SK-N-SH (cell line): ENCODE data around the gene MNT. TPM values are rescaled to one million over a fixed set of nuclear protein-coding genes. Genes with fewer than 3 reads are reported as not detected.

Source experiments
- CTCF ChIA-PET: fragments of 300-600, 350-600 bp; formaldehyde crosslinking; extraction: SDS; loops from one replicate; lab custom pipeline; 2021; lab: Yijun Ruan, JAX
- POLR2A ChIA-PET: fragments of 350-600 bp; sonication (Branson Sonifier 250); formaldehyde crosslinking; extraction: SDS; loops from one replicate; lab custom pipeline; 2020; ENCODE audit warnings: antibody characterized with exemption, inconsistent platforms; lab: Yijun Ruan, JAX
- DNase-seq: peaks from one replicate; pipeline ENCODE4 v3.0.0; 2012
- H2AFZ ChIP-seq: fragments of 200-600 bp; sonication (generic); 2 replicates; pipeline ENCODE4 v1.8.1; 2016; ENCODE audit warnings: antibody characterized with exemption, mild to moderate bottlenecking, low read depth
- H3F3A ChIP-seq: fragments of 200-600 bp; sonication (generic); replicated peaks from 2 replicates; pipeline ENCODE3; 2016; ENCODE audit warnings: antibody characterized with exemption, mild to moderate bottlenecking; ENCODE audit not compliant: insufficient read depth
- H3K27ac ChIP-seq, 2 experiments: fragments of 200-500 bp in 1 of 2; fragments of 200-600 bp in 1 of 2; sonication (Bioruptor generic) in 1 of 2; sonication (generic), shearing (Covaris generic) in 1 of 2; 2 replicates each; pipeline versions ENCODE4 v1.5.1 to v1.6.1; 2014 to 2016; ENCODE audit warnings: low read depth in 2 of 2, inconsistent platforms in 1 of 2, low read length in 1 of 2, mild to moderate bottlenecking in 1 of 2, mixed read lengths in 1 of 2
- H3K27me3 ChIP-seq: fragments of 200-600 bp; sonication (generic), shearing (Covaris generic); 2 replicates; pipeline ENCODE4 v1.6.1; 2016; ENCODE audit warnings: mixed run types; ENCODE audit not compliant: insufficient read depth
- H3K36me3 ChIP-seq, 2 experiments: fragments of 200-500 bp in 1 of 2; fragments of 200-600 bp in 1 of 2; sonication (Bioruptor generic) in 1 of 2; sonication (generic) in 1 of 2; replicated peaks in 1 of 2; 2 replicates each; pipeline versions ENCODE3 to v1.5.1; 2014 to 2016; ENCODE audit warnings: low read length in 1 of 2, mild to moderate bottlenecking in 1 of 2; ENCODE audit not compliant: insufficient read depth in 2 of 2, control insufficient read depth in 1 of 2
- H3K4me1 ChIP-seq, 2 experiments: fragments of 200-500 bp in 1 of 2; fragments of 200-600 bp in 1 of 2; sonication (Bioruptor generic) in 1 of 2; sonication (generic), shearing (Covaris generic) in 1 of 2; 2 replicates each; pipeline versions ENCODE4 v1.5.1 to v1.6.1; 2014 to 2016; ENCODE audit warnings: low read depth in 1 of 2, low read length in 1 of 2, mixed run types in 1 of 2; ENCODE audit not compliant: insufficient read depth in 2 of 2, control insufficient read depth in 1 of 2
- H3K4me2 ChIP-seq: fragments of 200-600 bp; sonication (generic), shearing (Covaris generic); 2 replicates; pipeline ENCODE4 v1.6.1; 2017; ENCODE audit warnings: mixed run types
- H3K4me3 ChIP-seq, 2 experiments: fragments of 200-500 bp in 1 of 2; fragments of 200-600 bp in 1 of 2; sonication (Bioruptor generic) in 1 of 2; sonication (generic), shearing (Covaris generic) in 1 of 2; 2 replicates each; pipeline versions ENCODE4 v1.5.1 to v1.8.1; 2014 to 2016; ENCODE audit warnings: low read depth in 2 of 2, inconsistent platforms in 1 of 2, low read length in 1 of 2, mild to moderate bottlenecking in 1 of 2, mixed read lengths in 1 of 2, moderate library complexity in 1 of 2
- H3K79me2 ChIP-seq: fragments of 200-600 bp; sonication (generic); 2 replicates; pipeline ENCODE4 v1.8.1; 2017; ENCODE audit warnings: mild to moderate bottlenecking; ENCODE audit not compliant: insufficient read depth
- H3K9ac ChIP-seq: fragments of 200-600 bp; sonication (generic); 2 replicates; pipeline ENCODE4 v1.6.1; 2017; ENCODE audit warnings: mixed run types
- H3K9me2 ChIP-seq: fragments of 200-600 bp; sonication (generic); 2 replicates; pipeline ENCODE4 v1.6.1; 2017; ENCODE audit warnings: mixed run types
- H3K9me3 ChIP-seq: fragments of 200-600 bp; sonication (generic); 2 replicates; pipeline ENCODE4 v1.6.1; 2017; ENCODE audit warnings: mixed run types, mild to moderate bottlenecking, moderate library complexity
- H4K20me1 ChIP-seq: fragments of 200-600 bp; sonication (generic); 2 replicates; pipeline ENCODE4 v1.6.1; 2017; ENCODE audit warnings: mild to moderate bottlenecking, mixed run types; ENCODE audit not compliant: insufficient read depth
- CHD2 ChIP-seq: fragments of 150-350 bp; IDR thresholded peaks from 2 replicates; pipeline ENCODE4 v1.6.1; 2018; ENCODE audit warnings: low read length; ENCODE audit not compliant: partially characterized antibody
- ELF1 ChIP-seq: IDR thresholded peaks from 2 replicates; pipeline ENCODE4 v1.4.0; 2012
- EP300 ChIP-seq, 2 experiments: IDR thresholded peaks; 2 replicates each; pipeline versions ENCODE4 v1.4.0 to v1.6.1; 2012; ENCODE audit warnings: borderline replicate concordance in 1 of 2, low read depth in 1 of 2, low read length in 1 of 2
- EZH2phosphoT487 ChIP-seq: fragments of 200-600 bp; sonication (generic); IDR thresholded peaks from 2 replicates; pipeline ENCODE4 v1.6.1; 2017; ENCODE audit warnings: low read depth, mixed run types, mild to moderate bottlenecking, antibody characterized with exemption, moderate library complexity, borderline replicate concordance
- FOXM1 ChIP-seq: IDR thresholded peaks from 2 replicates; pipeline ENCODE4 v1.4.0; 2012; ENCODE audit warnings: low read depth, mild to moderate bottlenecking
- GABPA ChIP-seq: IDR thresholded peaks from 2 replicates; pipeline ENCODE4 v1.4.0; 2012; ENCODE audit warnings: low read depth, mild to moderate bottlenecking
- GATA2 ChIP-seq: sonication (generic); formaldehyde crosslinking; IDR thresholded peaks from 2 replicates; pipeline ENCODE4 v1.5.0; 2020; ENCODE audit warnings: mild to moderate bottlenecking, missing genetic modification reagents
- IRF3 ChIP-seq: fragments of 150-350 bp; IDR thresholded peaks from 2 replicates; pipeline ENCODE4 v1.6.1; 2016; ENCODE audit warnings: mild to moderate bottlenecking, low read depth, low read length
- JUND ChIP-seq: IDR thresholded peaks from 2 replicates; pipeline ENCODE4 v1.4.0; 2012
- MXI1 ChIP-seq: IDR thresholded peaks from 2 replicates; pipeline ENCODE4 v1.6.1; 2012; ENCODE audit warnings: mild to moderate bottlenecking, low read depth, low read length, improper control_type of control experiment
- POLR2AphosphoS5 ChIP-seq: IDR thresholded peaks from 2 replicates; pipeline ENCODE4 v1.6.1; 2012; ENCODE audit warnings: low read depth, low read length
- RFX5 ChIP-seq: IDR thresholded peaks from 2 replicates; pipeline ENCODE4 v1.6.1; 2012; ENCODE audit warnings: mild to moderate bottlenecking, improper control_type of control experiment, low read length
- SIN3A ChIP-seq: IDR thresholded peaks from 2 replicates; pipeline ENCODE4 v1.6.1; 2012; ENCODE audit warnings: low read depth, mild to moderate bottlenecking, low read length, moderate library complexity, borderline replicate concordance
- SMC3 ChIP-seq: IDR thresholded peaks from 2 replicates; pipeline ENCODE4 v1.6.1; 2012; ENCODE audit warnings: low read depth, low read length, improper control_type of control experiment
- TAF1 ChIP-seq: IDR thresholded peaks from 2 replicates; pipeline ENCODE4 v1.6.1; 2012; ENCODE audit warnings: low read depth, mild to moderate bottlenecking, low read length, moderate library complexity, borderline replicate concordance
- TCF12 ChIP-seq: IDR thresholded peaks from 2 replicates; pipeline ENCODE4 v1.4.0; 2012
- TEAD4 ChIP-seq: IDR thresholded peaks from 2 replicates; pipeline ENCODE4 v1.4.0; 2012; ENCODE audit warnings: mild to moderate bottlenecking, borderline replicate concordance; ENCODE audit not compliant: insufficient read depth
- USF1 ChIP-seq: IDR thresholded peaks from 2 replicates; pipeline ENCODE4 v1.4.0; 2012; ENCODE audit warnings: low read depth, borderline replicate concordance
- USF2 ChIP-seq: fragments of 150-350 bp; IDR thresholded peaks from 2 replicates; pipeline ENCODE4 v1.6.1; 2017; ENCODE audit warnings: antibody characterized with exemption, low read length, low read depth, borderline replicate concordance
- YY1 ChIP-seq: IDR thresholded peaks from 2 replicates; pipeline ENCODE4 v1.4.0; 2012; ENCODE audit warnings: low read depth, mild to moderate bottlenecking
- ZBTB33 ChIP-seq: IDR thresholded peaks from 2 replicates; pipeline ENCODE4 v1.4.0; 2012; ENCODE audit warnings: low read depth, borderline replicate concordance
- WGBS: methylation state at CpG from one replicate; pipeline ENCODE4 v1.1.6; 2017; ENCODE audit warnings: low lambda C conversion rate; 5-methylcytosine and 5-hydroxymethylcytosine counted together
- polyA plus RNA-seq, 3 experiments: library from polyadenylated mRNA; depleted of rRNA; stranded (reverse); fragments of >200 nt; gene quantifications; 2 replicates each; pipeline ENCODE4 v1.2.3, GENCODE V29; 2012

Gene MNT
- polyA plus RNA-seq, 1 of the 3 experiments (the other 2 are of a cell fraction), result 7.1 TPM

GRCh38 chr17:2365132-2365531 is 35.7 kb downstream of the MNT start:
- TF ChIP-seq MXI1 (no peak), TAF1 (no peak), EZH2phosphoT487 (no peak), SIN3A (no peak), POLR2AphosphoS5 (no peak), USF2 (no peak), FOXM1 (no peak), GATA2 (CRISPR knock-in tag) (no peak), IRF3 (no peak), ELF1 (no peak), YY1 (no peak), EP300 (IDR thresholded peaks at IDR 0.05; ENCODE audit: borderline replicate concordance in 1 of 2, low read depth in 1 of 2, low read length in 1 of 2) (no peak)
- Histone ChIP-seq H3K79me2 (no peaks in the 10 kb centered on the region), H3K9me2 (no peaks in the 10 kb centered on the region), H2AFZ (no peak overlapping the region), H4K20me1 (peaks cover 2% of the 10 kb centered on the region; the same call in 1 of the 2 replicates), H3K9me3 (no peaks in the 10 kb centered on the region), H3K4me2 (no peak overlapping the region), H3F3A (no peaks in the 10 kb centered on the region), H3K4me3 (no peak overlapping the region), H3K27ac (no peak overlapping the region), H3K36me3 (peaks cover 0 to 62% of the 10 kb centered on the region in 2 experiments), H3K4me1 (no peaks in the 10 kb centered on the region; a peak in 1 of 4 replicates), H3K27me3 (no peaks in the 10 kb centered on the region), H3K9ac (no peak overlapping the region)
- ChIA-PET CTCF (interaction anchor here (7.5 to 26.4 kb wide), 3 partner anchors 13 to 44 kb away, joined by 59 to 654 read pairs (median 88); partner anchors contain the start of gene MNT), POLR2A (no interaction called here)
- 97% methylated on average over 17 of the region's 20 CpGs for WGBS
- DNase-seq, result no peak

GRCh38 chr17:2364763-2365116 is 36.1 kb downstream of the MNT start:
- Histone ChIP-seq H3K79me2 (no peaks in the 10 kb centered on the region), H3K4me1 (peaks cover 0 to 2% of the 10 kb centered on the region in 2 experiments; a peak in 2 of 4 replicates), H3K9ac (no peak overlapping the region), H3K4me3 (no peak overlapping the region), H2AFZ (no peak overlapping the region), H3F3A (no peaks in the 10 kb centered on the region), H3K36me3 (peaks cover 0 to 60% of the 10 kb centered on the region in 2 experiments), H3K27ac (no peak overlapping the region), H3K9me3 (no peaks in the 10 kb centered on the region), H3K27me3 (no peaks in the 10 kb centered on the region), H3K4me2 (no peak overlapping the region), H3K9me2 (no peaks in the 10 kb centered on the region), H4K20me1 (peaks cover 6% of the 10 kb centered on the region)
- ChIA-PET POLR2A (no interaction called here), CTCF (interaction anchor here (7.5 to 26.4 kb wide), 3 partner anchors 12 to 44 kb away, joined by 59 to 654 read pairs (median 88); partner anchors contain the start of gene MNT)
- DNase-seq, result no peak
- WGBS, result 87% methylated on average over 10 of the region's 12 CpGs
- TF ChIP-seq JUND (no peak), YY1 (no peak), SMC3 (no peak), TCF12 (no peak), CHD2 (no peak), USF1 (no peak), RFX5 (no peak), ZBTB33 (no peak), GABPA (no peak), TEAD4 (no peak)
